Prostate gland (tissue), 2 donors: ENCODE data around the gene DSCAML1.

Experiments
- POLR2AphosphoS5 ChIP-seq: sonication (generic); formaldehyde crosslinking; IDR thresholded peaks from one replicate; pipeline ENCODE4 v1.6.1; 2017; ENCODE audit warnings: antibody characterized with exemption
- TF ChIP-seq, protein P1 (sequence below), 4 experiments: fragments of 200-600 bp in 2 of 4; fragments of 450-650 bp in 2 of 4; sonication (generic) in 2 of 4; IDR thresholded peaks; 1 replicate in 3 of 4; 2 replicates in 1 of 4; pipeline ENCODE4 v1.5.1; 2016 to 2019; ENCODE audit warnings: antibody characterized with exemption in 4 of 4, mild to moderate bottlenecking in 2 of 4, moderate library complexity in 2 of 4

- TF ChIP-seq, protein P1, sequence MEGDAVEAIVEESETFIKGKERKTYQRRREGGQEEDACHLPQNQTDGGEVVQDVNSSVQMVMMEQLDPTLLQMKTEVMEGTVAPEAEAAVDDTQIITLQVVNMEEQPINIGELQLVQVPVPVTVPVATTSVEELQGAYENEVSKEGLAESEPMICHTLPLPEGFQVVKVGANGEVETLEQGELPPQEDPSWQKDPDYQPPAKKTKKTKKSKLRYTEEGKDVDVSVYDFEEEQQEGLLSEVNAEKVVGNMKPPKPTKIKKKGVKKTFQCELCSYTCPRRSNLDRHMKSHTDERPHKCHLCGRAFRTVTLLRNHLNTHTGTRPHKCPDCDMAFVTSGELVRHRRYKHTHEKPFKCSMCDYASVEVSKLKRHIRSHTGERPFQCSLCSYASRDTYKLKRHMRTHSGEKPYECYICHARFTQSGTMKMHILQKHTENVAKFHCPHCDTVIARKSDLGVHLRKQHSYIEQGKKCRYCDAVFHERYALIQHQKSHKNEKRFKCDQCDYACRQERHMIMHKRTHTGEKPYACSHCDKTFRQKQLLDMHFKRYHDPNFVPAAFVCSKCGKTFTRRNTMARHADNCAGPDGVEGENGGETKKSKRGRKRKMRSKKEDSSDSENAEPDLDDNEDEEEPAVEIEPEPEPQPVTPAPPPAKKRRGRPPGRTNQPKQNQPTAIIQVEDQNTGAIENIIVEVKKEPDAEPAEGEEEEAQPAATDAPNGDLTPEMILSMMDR (IDR thresholded peaks at IDR 0.05) = no peak
- no peak for TF ChIP-seq POLR2AphosphoS5
These were observed 72.9 kb downstream of the DSCAML1 start for GRCh38 chr11:117724104-117724503.
